K562 (cell line): ENCODE measurements around the gene GPX7.

Experiments used
- BCL6 ChIP-seq: fragments of 250-450 bp; sonication (Bioruptor Pico); IDR thresholded peaks from 2 replicates; pipeline ENCODE4 v1.4.0; 2020
- CEBPB ChIP-seq: fragments of 450-650 bp; IDR thresholded peaks from 2 replicates; pipeline ENCODE4 v1.6.1; 2016; ENCODE audit warnings: missing genetic modification characterization, missing compliant biosample characterization
- FOXJ3 ChIP-seq: sonication (generic); formaldehyde crosslinking; IDR thresholded peaks from 2 replicates; pipeline ENCODE4 v1.4.0; 2020; ENCODE audit warnings: mild to moderate bottlenecking, missing genetic modification reagents
- FOXM1 ChIP-seq, 2 experiments: fragments of 450-650 bp in 1 of 2; sonication (generic) in 1 of 2; formaldehyde crosslinking in 1 of 2; IDR thresholded peaks; 2 replicates each; pipeline versions ENCODE4 v1.6.1 to v1.9.0; 2017 to 2022; ENCODE audit warnings: low read depth in 2 of 2, mild to moderate bottlenecking in 2 of 2, missing genetic modification reagents in 1 of 2, moderate library complexity in 1 of 2
- JUN ChIP-seq, 2 experiments: sonication (generic) in 1 of 2; formaldehyde crosslinking in 1 of 2; IDR thresholded peaks; 2 replicates each; pipeline versions ENCODE4 v1.6.1 to v1.8.0; 2012 to 2022; ENCODE audit warnings: borderline replicate concordance in 2 of 2, mild to moderate bottlenecking in 2 of 2, improper control_type of control experiment in 1 of 2, low read depth in 1 of 2, low read length in 1 of 2, missing genetic modification reagents in 1 of 2
- POLR2A ChIP-seq: fragments of 450-650 bp; conservative IDR thresholded peaks from 2 replicates; pipeline ENCODE4 v1.6.1; 2016
- POU5F1 ChIP-seq: fragments of 150-350 bp; IDR thresholded peaks from 2 replicates; pipeline ENCODE4 v1.6.1; 2014; ENCODE audit warnings: borderline replicate concordance, low read length, low read depth, mild to moderate bottlenecking; ENCODE audit not compliant: partially characterized antibody
- SAFB2 ChIP-seq: fragments of 200-400 bp; formaldehyde crosslinking; IDR thresholded peaks from 2 replicates; pipeline ENCODE4 v1.6.1; 2018; ENCODE audit warnings: borderline replicate concordance, low read length, low read depth, moderate library complexity; ENCODE audit not compliant: severe bottlenecking
- SREBF2 ChIP-seq: sonication (generic); formaldehyde crosslinking; IDR thresholded peaks from 2 replicates; pipeline ENCODE4 v1.4.0; 2020; ENCODE audit warnings: mild to moderate bottlenecking, missing genetic modification reagents
- TF ChIP-seq, protein P1 (sequence below), 2 experiments: IDR thresholded peaks; 2 replicates each; pipeline ENCODE4 v1.6.1; 2012; ENCODE audit warnings: improper control_type of control experiment in 2 of 2, low read depth in 2 of 2, low read length in 2 of 2, borderline replicate concordance in 1 of 2
- TF ChIP-seq, protein P2 (sequence below), 2 experiments: fragments of 450-650 bp in 1 of 2; sonication (generic) in 1 of 2; formaldehyde crosslinking in 1 of 2; IDR thresholded peaks; 2 replicates each; pipeline versions ENCODE4 v1.7.1 to v1.9.0; 2016 to 2022; ENCODE audit warnings: inconsistent platforms in 1 of 2, mild to moderate bottlenecking in 1 of 2, missing genetic modification reagents in 1 of 2
- TF ChIP-seq, protein P3 (sequence below): fragments of 150-350 bp; conservative IDR thresholded peaks from 2 replicates; pipeline ENCODE4 v1.6.1; 2014; ENCODE audit warnings: low read length
- TF ChIP-seq, protein P4 (sequence below), 3 experiments: IDR thresholded peaks in 2 of 3; conservative IDR thresholded peaks in 1 of 3; 2 replicates each; pipeline ENCODE4 v1.5.1; 2011 to 2012; ENCODE audit warnings: low read length in 3 of 3, mild to moderate bottlenecking in 3 of 3, control low read depth in 2 of 3, improper control_type of control experiment in 1 of 3, inconsistent platforms in 1 of 3, low read depth in 1 of 3, mixed read lengths in 1 of 3, moderate library complexity in 1 of 3; ENCODE audit not compliant: insufficient read depth in 2 of 3
- TF ChIP-seq, protein P5 (sequence below): IDR thresholded peaks from 2 replicates; pipeline ENCODE4 v1.6.1; 2012; ENCODE audit warnings: low read depth, low read length, improper control_type of control experiment, borderline replicate concordance

DNA sequence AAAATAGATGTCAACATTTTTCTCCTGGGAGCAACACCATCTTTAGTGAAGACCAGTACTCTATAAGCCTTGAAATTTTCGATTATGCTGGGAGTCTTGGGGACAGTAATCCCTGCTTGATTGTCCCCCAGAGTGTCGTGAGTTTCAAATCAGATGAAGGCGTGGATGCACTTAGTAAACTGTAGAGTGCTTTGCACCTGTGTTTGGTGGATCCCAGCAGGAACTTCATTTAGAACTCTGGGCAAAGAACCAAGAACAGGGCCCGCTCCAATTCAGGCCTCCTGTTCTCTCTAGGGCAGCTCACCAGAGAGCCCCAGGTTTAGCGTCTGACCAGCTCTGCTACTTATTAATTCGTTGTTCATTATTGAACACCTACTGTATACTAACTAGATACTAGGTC, 1.5 kb downstream of the GPX7 start:
- TF ChIP-seq JUN (IDR thresholded peaks at IDR 0.05; ENCODE audit: borderline replicate concordance, low read depth, low read length) = no peak
- no peak for TF ChIP-seq JUN (CRISPR knock-in tag; IDR thresholded peaks at IDR 0.05; ENCODE audit: borderline replicate concordance)
- TF ChIP-seq, protein P1, sequence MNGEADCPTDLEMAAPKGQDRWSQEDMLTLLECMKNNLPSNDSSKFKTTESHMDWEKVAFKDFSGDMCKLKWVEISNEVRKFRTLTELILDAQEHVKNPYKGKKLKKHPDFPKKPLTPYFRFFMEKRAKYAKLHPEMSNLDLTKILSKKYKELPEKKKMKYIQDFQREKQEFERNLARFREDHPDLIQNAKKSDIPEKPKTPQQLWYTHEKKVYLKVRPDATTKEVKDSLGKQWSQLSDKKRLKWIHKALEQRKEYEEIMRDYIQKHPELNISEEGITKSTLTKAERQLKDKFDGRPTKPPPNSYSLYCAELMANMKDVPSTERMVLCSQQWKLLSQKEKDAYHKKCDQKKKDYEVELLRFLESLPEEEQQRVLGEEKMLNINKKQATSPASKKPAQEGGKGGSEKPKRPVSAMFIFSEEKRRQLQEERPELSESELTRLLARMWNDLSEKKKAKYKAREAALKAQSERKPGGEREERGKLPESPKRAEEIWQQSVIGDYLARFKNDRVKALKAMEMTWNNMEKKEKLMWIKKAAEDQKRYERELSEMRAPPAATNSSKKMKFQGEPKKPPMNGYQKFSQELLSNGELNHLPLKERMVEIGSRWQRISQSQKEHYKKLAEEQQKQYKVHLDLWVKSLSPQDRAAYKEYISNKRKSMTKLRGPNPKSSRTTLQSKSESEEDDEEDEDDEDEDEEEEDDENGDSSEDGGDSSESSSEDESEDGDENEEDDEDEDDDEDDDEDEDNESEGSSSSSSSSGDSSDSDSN (IDR thresholded peaks at IDR 0.05; ENCODE audit: borderline replicate concordance in 1 of 2, low read depth in 2 of 2, low read length in 2 of 2) = no peak
- TF ChIP-seq CEBPB = no peak
- TF ChIP-seq, protein P2, sequence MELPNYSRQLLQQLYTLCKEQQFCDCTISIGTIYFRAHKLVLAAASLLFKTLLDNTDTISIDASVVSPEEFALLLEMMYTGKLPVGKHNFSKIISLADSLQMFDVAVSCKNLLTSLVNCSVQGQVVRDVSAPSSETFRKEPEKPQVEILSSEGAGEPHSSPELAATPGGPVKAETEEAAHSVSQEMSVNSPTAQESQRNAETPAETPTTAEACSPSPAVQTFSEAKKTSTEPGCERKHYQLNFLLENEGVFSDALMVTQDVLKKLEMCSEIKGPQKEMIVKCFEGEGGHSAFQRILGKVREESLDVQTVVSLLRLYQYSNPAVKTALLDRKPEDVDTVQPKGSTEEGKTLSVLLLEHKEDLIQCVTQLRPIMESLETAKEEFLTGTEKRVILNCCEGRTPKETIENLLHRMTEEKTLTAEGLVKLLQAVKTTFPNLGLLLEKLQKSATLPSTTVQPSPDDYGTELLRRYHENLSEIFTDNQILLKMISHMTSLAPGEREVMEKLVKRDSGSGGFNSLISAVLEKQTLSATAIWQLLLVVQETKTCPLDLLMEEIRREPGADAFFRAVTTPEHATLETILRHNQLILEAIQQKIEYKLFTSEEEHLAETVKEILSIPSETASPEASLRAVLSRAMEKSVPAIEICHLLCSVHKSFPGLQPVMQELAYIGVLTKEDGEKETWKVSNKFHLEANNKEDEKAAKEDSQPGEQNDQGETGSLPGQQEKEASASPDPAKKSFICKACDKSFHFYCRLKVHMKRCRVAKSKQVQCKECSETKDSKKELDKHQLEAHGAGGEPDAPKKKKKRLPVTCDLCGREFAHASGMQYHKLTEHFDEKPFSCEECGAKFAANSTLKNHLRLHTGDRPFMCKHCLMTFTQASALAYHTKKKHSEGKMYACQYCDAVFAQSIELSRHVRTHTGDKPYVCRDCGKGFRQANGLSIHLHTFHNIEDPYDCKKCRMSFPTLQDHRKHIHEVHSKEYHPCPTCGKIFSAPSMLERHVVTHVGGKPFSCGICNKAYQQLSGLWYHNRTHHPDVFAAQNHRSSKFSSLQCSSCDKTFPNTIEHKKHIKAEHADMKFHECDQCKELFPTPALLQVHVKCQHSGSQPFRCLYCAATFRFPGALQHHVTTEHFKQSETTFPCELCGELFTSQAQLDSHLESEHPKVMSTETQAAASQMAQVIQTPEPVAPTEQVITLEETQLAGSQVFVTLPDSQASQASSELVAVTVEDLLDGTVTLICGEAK (IDR thresholded peaks at IDR 0.05) = no peak
- TF ChIP-seq, protein P2 (CRISPR knock-in tag; IDR thresholded peaks at IDR 0.05) = no peak
- TF ChIP-seq, protein P3, sequence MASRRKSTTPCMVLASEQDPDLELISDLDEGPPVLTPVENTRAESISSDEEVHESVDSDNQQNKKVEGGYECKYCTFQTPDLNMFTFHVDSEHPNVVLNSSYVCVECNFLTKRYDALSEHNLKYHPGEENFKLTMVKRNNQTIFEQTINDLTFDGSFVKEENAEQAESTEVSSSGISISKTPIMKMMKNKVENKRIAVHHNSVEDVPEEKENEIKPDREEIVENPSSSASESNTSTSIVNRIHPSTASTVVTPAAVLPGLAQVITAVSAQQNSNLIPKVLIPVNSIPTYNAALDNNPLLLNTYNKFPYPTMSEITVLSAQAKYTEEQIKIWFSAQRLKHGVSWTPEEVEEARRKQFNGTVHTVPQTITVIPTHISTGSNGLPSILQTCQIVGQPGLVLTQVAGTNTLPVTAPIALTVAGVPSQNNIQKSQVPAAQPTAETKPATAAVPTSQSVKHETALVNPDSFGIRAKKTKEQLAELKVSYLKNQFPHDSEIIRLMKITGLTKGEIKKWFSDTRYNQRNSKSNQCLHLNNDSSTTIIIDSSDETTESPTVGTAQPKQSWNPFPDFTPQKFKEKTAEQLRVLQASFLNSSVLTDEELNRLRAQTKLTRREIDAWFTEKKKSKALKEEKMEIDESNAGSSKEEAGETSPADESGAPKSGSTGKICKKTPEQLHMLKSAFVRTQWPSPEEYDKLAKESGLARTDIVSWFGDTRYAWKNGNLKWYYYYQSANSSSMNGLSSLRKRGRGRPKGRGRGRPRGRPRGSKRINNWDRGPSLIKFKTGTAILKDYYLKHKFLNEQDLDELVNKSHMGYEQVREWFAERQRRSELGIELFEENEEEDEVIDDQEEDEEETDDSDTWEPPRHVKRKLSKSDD = no peak
- TF ChIP-seq, protein P4, sequence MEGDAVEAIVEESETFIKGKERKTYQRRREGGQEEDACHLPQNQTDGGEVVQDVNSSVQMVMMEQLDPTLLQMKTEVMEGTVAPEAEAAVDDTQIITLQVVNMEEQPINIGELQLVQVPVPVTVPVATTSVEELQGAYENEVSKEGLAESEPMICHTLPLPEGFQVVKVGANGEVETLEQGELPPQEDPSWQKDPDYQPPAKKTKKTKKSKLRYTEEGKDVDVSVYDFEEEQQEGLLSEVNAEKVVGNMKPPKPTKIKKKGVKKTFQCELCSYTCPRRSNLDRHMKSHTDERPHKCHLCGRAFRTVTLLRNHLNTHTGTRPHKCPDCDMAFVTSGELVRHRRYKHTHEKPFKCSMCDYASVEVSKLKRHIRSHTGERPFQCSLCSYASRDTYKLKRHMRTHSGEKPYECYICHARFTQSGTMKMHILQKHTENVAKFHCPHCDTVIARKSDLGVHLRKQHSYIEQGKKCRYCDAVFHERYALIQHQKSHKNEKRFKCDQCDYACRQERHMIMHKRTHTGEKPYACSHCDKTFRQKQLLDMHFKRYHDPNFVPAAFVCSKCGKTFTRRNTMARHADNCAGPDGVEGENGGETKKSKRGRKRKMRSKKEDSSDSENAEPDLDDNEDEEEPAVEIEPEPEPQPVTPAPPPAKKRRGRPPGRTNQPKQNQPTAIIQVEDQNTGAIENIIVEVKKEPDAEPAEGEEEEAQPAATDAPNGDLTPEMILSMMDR (IDR thresholded peaks at IDR 0.05 in 2 of 3, conservative IDR thresholded peaks at IDR 0.05 in 1 of 3; ENCODE audit: insufficient read depth in 2 of 3, low read depth in 1 of 3, low read length in 3 of 3) = no peak
- no peak for TF ChIP-seq POU5F1
- no peak for TF ChIP-seq FOXM1 (IDR thresholded peaks at IDR 0.05; ENCODE audit: low read depth)
- no peak for TF ChIP-seq FOXM1 (CRISPR knock-in tag; IDR thresholded peaks at IDR 0.05; ENCODE audit: low read depth)
- TF ChIP-seq SREBF2 (CRISPR knock-in tag) = no peak
- TF ChIP-seq, protein P5, sequence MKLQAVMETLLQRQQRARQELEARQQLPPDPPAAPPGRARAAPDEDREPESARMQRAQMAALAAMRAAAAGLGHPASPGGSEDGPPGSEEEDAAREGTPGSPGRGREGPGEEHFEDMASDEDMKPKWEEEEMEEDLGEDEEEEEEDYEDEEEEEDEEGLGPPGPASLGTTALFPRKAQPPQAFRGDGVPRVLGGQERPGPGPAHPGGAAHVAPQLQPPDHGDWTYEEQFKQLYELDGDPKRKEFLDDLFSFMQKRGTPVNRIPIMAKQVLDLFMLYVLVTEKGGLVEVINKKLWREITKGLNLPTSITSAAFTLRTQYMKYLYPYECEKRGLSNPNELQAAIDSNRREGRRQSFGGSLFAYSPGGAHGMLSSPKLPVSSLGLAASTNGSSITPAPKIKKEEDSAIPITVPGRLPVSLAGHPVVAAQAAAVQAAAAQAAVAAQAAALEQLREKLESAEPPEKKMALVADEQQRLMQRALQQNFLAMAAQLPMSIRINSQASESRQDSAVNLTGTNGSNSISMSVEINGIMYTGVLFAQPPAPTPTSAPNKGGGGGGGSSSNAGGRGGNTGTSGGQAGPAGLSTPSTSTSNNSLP = no peak
- no peak for TF ChIP-seq FOXJ3
- TF ChIP-seq POLR2A = no peak
- TF ChIP-seq SAFB2 = no peak
- no peak for TF ChIP-seq BCL6 (CRISPR knock-in tag)
